ENCODE results near the gene APOL3. TPM values are rescaled to one million over a fixed set of nuclear protein-coding genes. Genes with fewer than 3 reads are reported as not detected.

APOL3 gene
- 22.0 and 22.8 TPM in 2 replicates for total RNA-seq

GRCh38 chr22:36160499-36160942, at the start of gene APOL3:
APOL3 (minus strand) TSS chr22:36160755; CDS start chr22:36149055, 11,700 bp downstream.

GRCh38 chr22:36201630-36202319, 41.2 kb upstream of the APOL3 start, which contains the start of gene APOL4:
APOL4 (minus strand) TSS chr22:36201809; CDS start chr22:36201734, 75 bp downstream.

Other genes with a start within 250 kb of the APOL3 start
- gene RBFOX2, start 131.9 kb downstream of the APOL3 start, total RNA-seq = 121 and 168 TPM in 2 replicates
- 0.38 and 1.4 TPM in 2 replicates for gene APOL4, start 41.1 kb upstream of the APOL3 start, total RNA-seq
- 49.6 and 75.5 TPM in 2 replicates for gene APOL2, start 78.8 kb upstream of the APOL3 start, total RNA-seq
- gene APOL1, start 92.4 kb upstream of the APOL3 start, total RNA-seq = 28.0 and 85.1 TPM in 2 replicates
- 669 and 717 TPM in 2 replicates for gene MYH9, start 227.2 kb upstream of the APOL3 start, total RNA-seq

Measured in regular cardiac myocyte (primary cell).